HG03558 (cell line): ENCODE measurements around the gene FSD1L.
"Not testable (repeated sequence)": the region's sequence is repeated elsewhere in the genome, so short reads cannot be mapped to it uniquely, and the experiment has no call there.

Source experiments
- ATAC-seq: cut with Tn5 transposase; IDR thresholded peaks from one replicate; pipeline ENCODE4 v1.9.1; 2021; ENCODE audit warnings: moderate number of reproducible peaks; ENCODE audit not compliant: unreplicated experiment; ENCODE audit errors: extremely low read depth

FSD1L gene

GRCh38 chr9:105475302-105475701 is 27.5 kb downstream of the FSD1L start:
- no peak for ATAC-seq

GRCh38 chr9:105479846-105480245 is 32.0 kb downstream of the FSD1L start:
- no peak for ATAC-seq

- ATAC-seq = peak; percentile 61
These were observed 35.8 kb downstream of the FSD1L start for GRCh38 chr9:105483618-105484017.

- ATAC-seq = no peak
These were observed 36.4 kb downstream of the FSD1L start for GRCh38 chr9:105484226-105484625.

- ATAC-seq = no peak
These were observed 37.3 kb downstream of the FSD1L start for GRCh38 chr9:105485131-105485530.

GRCh38 chr9:105496826-105497225 is 49.0 kb downstream of the FSD1L start:
- no peak for ATAC-seq

- ATAC-seq = no peak
These were observed 49.9 kb downstream of the FSD1L start for GRCh38 chr9:105497704-105498103.

GRCh38 chr9:105500108-105500766 is 52.4 kb downstream of the FSD1L start:
- ATAC-seq = peak; percentile 67

GRCh38 chr9:105501414-105501813 is 53.6 kb downstream of the FSD1L start:
- ATAC-seq = no peak

GRCh38 chr9:105502276-105502675 is 54.4 kb downstream of the FSD1L start:
- no peak for ATAC-seq

- no peak for ATAC-seq
These were observed 56.0 kb downstream of the FSD1L start for GRCh38 chr9:105503881-105504280.

GRCh38 chr9:105507096-105507790 is 59.4 kb downstream of the FSD1L start:
- no peak for ATAC-seq

- ATAC-seq = no peak
These were observed 60.7 kb downstream of the FSD1L start for GRCh38 chr9:105508530-105508929.

GRCh38 chr9:105510024-105510423 is 62.2 kb downstream of the FSD1L start:
- peak; percentile 69 for ATAC-seq

- ATAC-seq = no peak
These were observed 63.6 kb downstream of the FSD1L start for GRCh38 chr9:105511446-105511845.

GRCh38 chr9:105515811-105516413 is 68.1 kb downstream of the FSD1L start:
- no peak for ATAC-seq

- not testable (repeated sequence) for ATAC-seq
These were observed 72.0 kb downstream of the FSD1L start for GRCh38 chr9:105519710-105520369.

GRCh38 chr9:105520992-105521391 is 73.2 kb downstream of the FSD1L start:
- not testable (repeated sequence) for ATAC-seq

- ATAC-seq = peak; percentile 78
These were observed 75.0 kb downstream of the FSD1L start for GRCh38 chr9:105522618-105523385.

- no peak for ATAC-seq
These were observed 83.7 kb downstream of the FSD1L start for GRCh38 chr9:105531530-105531929.
